HL-60/S4 (cell line): Measurements from ENCODE around the gene CGB1.
"Not testable (repeated sequence)": the region's sequence is repeated elsewhere in the genome, so short reads cannot be mapped to it uniquely, and the experiment has no call there.

Source experiments
- in situ Hi-C: fragments of 300-500 bp; cut with MboI; formaldehyde crosslinking; loops from 2 replicates; pipeline ENCODE4 v1.14.3; 2022; ENCODE audit warnings: low sequenced_read_pairs

The CGB1 gene

DNA sequence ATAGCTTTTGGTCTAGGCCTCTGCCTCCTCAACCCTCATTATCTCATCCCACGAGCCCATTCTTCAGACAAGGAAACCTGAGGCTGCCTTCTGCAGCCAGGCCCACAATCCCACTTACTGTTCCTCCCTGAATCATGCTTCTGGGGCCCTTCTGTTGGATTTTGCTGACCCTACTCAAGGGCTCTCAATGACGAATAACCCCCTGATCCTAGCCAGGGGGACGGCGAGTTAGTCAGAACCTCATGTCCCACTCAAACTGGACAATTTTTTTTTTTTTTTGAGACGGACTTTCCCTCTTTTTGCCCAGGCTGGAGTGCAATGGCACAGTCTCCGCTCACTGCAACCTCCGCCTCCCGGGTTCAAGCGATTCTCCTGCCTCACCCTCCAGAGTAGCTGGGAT, 14.6 kb downstream of the CGB1 start:
- in situ Hi-C loops = no loop called here

DNA sequence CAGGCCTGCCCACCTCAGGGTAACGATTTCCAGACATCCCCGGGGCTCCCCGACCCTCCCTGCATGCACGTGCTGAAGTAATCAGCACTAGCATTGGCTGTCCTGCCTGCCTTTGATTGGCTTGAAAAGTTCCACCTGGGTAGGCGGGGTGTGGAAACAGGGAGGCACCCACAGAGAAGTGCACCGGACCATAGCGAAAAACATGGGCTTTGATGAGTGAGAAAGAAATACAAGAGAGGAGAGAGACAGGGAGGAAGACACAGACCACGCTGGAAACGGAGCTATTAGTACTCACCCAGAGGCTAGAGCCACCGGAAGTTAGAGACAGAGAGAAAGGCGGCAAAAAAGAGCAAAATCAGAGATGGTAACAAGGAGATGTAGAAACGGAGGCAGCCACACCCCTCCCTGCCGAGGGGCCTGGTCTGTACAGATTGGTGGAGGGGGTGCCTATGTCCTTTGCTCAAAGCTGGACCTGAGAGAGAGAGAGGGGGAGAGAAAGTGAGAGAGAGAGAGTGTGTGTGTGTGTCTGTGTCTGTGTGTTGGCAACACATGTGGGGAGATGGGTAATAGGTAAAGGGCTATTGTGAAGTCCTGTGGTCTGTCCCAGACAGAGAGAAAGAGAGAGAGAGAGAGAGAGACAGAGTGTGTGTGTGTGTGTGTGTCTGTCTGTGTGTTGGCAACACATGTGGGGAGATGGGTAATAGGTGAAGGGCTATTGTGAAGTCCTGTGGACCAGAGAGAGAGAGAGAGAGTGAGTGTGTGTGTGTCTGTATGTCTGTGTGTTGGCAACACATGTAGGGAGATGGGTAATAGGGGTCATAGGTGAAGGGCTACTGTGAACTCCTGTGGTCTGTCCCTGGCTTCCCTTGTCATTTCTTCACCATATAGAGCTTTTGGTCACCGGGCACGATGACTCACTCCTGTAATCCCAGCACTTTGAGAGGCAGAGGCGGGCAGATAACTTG, 15.5 kb downstream of the CGB1 start:
- in situ Hi-C loops = no loop called here

DNA sequence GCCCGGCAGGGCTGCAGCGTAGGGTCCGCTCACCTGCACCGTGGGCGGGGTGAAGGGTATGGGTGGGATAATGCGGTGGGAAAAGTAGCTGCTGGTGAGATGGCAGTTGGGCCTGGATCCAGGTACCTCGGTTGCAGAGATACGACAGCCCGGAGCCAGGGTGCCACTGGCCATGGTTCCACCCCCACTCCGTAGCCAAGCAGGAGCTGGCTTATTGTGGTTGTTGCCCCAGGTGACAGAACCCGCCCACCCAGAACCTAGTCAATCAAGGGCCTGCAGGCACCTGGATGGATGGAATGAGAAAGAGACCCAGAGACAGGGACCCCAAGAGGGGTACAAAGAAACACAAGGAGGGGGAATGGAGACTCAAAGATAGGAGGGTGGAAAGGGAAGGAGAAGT, 16.4 kb downstream of the CGB1 start:
- in situ Hi-C loops = no loop called here

DNA sequence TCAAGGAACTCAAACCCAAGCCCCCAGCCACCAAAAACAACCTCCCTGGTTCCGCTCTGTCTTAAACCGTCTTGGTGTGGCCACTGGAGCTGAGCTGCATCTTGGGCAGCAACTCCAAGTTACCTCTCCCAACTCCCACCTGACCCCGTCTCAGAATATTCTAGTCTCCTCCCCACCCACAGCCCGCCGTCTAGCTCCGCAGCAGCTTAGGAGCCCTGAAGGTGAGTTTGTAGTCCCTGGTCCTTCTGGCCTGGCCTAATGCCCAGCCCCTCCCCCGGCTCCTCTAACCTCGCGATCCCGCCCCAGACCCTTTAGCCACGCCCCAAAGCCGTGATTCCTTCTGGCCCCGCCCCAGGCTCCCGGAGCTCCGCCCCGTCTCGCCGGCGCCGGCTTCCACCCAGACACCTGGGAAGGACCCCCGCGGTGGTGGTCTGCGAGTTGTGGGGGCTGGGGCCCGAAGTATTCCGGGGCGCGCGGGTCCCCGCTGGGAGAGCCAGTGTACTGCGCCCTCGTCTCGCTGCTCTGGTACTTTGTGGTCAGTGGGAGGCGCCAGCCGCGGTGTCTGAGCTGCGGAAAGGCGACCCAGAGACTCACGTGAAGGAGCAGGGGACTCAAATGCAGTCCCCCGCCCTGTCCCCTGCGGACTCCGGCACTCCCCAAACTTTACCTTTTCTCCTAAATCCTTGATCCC, 17.3 kb downstream of the CGB1 start:
- in situ Hi-C loops = no loop called here

DNA sequence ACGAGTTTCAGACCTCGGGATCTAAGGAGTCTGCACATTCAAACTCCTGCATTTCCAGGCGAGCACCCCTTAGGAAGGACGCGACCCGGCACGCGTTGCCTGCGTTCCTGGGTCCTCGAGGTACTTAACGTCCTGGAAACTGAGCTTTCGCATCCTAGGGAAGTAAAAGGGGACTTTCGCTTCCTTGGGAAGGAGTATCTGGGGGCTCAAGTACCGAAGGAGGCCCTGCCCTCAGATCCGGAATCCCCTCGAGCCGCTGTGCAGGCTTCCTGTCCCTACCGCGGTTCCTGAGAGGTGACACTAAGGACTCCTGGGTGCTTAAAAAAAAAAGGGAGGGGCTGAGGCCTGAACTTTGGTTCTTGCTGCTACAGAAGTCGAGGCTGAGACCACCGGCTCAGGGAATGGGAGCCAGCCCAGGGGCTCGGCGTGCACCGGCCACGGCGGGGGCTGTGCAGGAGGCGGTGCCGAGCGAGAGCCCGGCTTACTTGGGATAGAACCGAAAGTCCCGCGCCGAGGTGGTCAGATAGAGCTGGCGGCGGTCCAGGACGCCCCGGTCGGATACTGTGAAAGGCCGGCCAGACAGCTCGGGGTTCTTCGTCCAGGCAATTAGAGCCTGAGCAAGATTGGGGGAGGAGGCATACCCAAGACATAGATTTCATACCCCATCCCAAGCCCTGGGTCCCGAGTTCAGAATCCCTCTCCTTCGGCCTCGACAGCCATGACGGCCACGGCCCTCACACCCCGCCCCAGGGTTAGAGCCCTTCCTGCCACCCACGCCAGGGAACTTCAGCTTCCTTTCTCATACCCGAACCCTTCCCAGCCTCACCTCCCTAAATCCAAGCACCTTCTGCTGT, 18.1 kb downstream of the CGB1 start:
- in situ Hi-C loops = not testable (repeated sequence)

DNA sequence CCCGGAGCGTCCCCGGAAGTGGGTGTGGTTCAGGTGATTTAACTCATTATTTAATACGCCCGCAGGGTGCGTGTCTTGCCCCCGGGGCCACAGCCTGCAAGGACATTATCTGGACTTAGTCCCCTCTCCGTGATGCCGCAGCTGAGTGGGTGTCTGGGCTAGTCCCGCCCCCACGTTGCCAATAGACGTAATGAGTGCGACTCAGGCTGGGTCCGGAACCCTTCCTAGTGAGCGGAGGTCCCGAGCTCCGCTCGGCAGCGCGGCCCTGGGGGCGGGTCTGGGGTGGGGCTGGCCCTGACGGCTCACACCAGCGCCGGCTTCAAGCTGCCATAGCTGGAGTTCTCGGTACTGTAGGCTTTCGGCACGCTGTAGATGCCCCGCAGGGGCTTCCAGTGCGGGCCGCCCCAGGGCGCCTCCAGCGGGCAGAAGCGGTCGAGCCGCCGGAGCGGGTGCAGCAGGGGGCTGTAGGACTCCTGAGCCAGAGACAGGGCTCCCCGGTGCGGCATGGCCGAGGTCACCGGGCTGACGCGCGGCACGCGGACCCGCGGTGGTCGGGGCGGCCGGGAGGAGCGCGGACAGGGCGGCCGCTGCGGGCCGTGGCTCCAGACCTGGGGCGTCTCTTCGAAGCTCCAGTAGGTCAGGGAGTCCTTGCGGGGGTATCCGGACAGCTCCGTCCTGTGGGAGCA, 18.9 kb downstream of the CGB1 start:
- in situ Hi-C loops = no loop called here

DNA sequence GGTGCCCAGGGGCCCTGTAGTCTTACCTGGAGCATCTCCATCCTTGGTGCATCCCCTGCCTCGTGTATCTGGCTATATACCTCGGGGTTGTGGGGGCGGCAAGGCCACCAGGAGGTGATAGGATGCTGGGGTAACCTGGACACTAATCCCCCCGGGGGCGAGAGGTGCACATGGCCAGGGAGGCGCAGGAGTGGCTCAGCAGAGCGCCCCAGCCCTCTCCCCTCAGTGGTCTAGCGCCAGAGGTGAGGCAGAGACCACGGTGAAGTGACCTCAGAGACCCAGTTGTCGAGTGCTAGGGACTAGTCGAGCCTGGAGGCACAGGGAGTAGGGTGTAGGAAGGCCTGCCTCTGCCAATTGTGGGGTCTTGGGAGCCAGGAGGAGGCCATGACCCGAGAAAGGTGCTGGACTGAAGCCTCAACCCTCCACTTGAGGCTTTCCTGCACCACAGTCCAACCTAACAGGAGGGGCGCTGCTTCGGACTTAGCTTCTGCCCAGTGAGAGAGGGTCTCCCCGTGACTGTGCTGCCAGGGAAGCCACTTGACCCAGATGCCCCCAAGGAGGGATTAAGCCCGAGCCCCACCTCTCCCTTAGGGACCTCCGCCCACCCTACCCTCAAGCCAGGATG, 19.5 kb downstream of the CGB1 start, which contains the start of gene LHB:
TSS of gene LHB (minus strand) at position 51 of the 625 bp plus-strand sequence. CDS start at position 41, 10 bp downstream.
- in situ Hi-C loops = no loop called here

DNA sequence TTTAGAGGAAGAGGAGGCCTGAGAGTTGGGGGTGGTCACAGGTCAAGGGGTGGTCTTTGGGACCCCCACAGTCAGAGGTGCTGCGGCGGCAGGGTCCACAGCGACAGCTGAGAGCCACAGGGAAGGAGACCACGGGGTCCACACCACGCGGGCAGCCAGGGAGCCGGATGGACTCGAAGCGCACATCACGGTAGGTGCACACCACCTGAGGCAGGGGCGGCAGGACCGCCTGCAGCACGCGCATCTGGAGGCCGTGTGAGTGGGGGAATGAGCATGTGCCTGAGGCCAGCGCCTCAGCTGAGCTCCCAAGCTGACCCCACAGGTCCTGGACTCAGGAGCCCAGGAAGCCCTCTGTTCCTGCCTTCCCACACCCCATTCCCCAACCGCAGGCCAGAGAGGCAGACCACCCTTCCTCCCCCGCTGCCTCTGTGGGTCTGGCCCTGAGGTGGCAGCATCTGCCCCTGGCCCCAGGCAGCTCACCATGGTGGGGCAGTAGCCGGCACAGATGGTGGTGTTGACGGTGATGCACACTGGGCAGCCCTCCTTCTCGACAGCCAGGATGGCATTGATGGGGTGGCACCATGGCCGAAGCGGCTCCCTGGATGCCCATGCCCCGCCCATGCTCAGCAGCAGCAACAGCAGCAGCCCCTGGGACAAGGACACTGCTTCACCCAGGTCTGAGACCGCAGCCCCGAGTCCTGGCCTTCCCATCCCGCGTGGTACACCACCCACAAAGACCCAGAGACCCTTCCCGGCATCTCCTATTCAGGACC, 20.4 kb downstream of the CGB1 start:
- in situ Hi-C loops = no loop called here

DNA sequence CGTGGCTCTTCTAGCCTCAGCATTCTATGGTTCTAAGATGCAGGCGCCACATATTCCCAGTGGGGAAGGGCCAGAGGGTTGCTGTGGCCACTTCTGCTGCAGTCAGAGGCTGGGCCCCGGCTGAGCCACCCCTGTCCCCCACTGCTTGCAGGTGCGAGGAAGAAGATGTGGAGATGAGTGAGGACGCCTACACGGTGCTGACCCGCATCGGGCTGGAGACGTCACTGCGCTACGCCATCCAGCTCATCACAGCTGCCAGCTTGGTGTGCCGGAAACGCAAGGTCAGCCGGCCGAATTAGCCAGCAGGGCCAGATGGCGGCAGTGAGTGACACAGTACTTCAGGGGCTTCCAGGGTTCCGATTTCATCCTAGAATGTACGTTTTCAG, 21.8 kb downstream of the CGB1 start:
- in situ Hi-C loops = no loop called here

DNA sequence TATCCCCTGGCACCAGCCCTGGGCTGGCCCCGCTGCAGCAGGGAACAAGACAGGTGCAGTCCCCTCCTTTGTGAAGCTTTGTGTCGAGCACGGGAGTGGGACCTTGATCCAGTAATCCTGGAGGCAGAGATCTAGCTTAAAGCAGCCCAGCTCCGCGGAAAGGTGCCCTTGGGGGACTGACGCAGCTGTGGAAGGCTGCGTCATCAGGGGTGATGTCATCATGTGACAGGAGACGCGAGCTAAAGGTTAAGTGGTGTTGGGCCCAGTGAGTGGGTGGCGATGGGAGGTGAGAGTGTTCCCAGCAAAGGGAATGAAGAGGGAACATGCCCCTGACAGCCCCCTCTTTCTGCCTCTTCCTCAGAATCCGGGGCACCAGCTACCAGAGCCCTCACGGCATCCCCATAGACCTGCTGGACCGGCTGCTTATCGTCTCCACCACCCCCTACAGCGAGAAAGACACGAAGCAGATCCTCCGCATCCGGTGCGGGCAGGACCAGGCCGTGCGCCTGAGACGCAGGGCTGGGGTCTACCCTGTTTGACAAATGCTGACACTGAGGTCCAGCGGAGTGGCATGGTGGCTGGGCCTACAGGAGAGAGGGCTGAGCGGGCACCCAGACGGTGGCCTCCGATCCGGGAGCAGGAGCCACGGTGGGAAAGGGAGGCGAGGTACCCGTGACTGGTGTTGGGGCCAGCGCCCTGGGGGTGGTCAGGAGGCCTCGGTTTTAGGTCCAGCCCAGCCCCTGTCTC, 22.4 kb downstream of the CGB1 start:
- in situ Hi-C loops = no loop called here

DNA sequence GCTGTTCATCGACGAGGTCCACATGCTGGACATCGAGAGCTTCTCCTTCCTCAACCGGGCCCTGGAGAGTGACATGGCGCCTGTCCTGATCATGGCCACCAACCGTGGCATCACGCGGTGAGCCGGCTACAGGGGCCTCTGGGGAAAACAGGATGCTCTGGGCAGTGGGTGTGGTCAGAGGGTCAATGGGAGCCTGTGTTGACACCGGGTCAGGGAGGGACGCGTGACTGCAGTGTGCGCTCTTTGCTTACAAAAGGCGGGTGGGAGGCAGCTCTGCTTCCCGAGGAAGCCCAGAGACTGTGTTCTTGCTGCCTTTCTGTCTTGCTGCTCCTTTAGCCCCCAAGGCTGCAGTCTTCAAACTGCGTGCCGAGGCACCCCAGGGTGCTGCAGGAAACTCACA, 25.5 kb downstream of the CGB1 start:
- in situ Hi-C loops = no loop called here

DNA sequence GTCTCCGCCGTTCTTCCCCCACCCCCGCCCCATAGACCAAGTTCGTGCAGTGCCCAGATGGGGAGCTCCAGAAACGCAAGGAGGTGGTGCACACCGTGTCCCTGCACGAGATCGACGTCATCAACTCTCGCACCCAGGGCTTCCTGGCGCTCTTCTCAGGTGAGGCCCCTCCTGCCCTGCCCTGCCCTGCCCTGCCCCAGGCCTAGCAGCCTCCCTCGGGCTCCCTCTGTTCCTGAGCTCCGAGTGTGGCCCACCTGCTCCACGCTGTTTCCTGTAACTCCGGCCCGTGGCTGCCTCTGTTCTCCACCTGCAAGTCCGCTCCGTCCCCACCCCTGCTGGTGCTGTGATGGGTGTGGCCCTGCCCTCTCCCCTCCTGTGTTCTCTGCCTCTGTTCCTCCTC, 26.2 kb downstream of the CGB1 start:
- in situ Hi-C loops = no loop called here

DNA sequence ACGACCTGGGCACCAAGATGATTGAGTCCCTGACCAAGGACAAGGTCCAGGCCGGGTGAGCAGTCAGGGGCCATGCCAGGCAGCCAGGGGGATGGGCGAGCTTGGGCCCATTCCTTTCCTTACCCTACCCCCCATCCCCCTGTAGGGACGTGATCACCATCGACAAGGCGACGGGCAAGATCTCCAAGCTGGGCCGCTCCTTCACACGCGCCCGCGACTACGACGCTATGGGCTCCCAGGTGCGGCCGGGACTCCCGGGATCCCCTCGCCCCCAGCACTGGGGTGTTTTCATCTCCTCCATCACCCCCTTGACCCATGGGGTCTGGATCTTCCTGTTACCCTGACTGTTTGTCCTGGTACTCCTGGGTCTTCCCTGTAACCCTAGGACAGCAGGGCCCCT, 26.9 kb downstream of the CGB1 start:
- in situ Hi-C loops = no loop called here

DNA sequence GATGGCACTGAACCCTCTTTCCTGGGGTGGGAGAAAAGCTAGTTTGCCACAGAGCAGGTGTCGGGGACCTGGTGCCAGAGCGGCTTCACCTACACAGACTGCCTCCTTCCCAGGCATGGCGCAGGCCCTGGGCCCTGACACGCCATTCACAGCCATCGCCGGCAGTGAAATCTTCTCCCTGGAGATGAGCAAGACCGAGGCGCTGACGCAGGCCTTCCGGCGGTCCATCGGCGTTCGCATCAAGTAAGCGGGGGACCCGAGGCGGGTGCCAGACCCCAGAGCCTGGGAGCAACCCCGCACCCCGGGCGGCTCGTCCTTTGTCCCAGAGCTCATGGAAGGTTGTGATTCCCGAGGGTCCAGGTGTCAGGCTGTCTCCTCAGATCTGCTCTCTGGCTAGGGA, 29.8 kb downstream of the CGB1 start:
- in situ Hi-C loops = no loop called here

DNA sequence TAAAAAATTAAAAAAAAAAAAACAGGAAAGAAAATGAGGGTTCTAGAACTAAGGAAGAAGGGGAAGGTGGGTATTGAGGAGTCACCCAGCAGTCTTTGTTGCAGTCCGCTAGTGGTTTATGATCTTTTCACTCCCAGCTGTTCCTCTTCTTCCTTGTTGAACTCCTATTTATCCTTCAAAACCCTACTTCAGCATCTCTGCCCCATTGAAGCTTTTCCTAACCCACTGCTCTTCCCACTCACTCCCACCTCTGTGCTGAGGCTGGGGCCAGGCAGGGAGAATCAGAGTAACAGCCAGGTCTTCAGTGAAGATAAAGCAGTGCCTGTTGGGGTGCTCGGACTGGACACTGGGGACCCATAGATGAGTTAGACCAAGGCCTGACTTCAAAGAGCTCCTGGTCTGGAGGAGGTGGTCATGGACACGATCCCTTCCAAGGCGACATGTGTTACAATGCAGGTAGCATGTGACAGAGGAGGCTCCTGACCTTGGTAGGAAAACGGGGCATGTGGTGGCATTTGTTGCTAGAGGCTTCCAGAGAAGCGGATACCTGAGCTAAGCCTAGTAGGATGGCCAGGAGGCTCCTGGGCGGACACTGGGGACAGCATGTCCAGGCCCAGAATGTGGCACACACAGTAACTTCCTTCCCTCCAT, 31.6 kb downstream of the CGB1 start:
- in situ Hi-C loops = no loop called here

DNA sequence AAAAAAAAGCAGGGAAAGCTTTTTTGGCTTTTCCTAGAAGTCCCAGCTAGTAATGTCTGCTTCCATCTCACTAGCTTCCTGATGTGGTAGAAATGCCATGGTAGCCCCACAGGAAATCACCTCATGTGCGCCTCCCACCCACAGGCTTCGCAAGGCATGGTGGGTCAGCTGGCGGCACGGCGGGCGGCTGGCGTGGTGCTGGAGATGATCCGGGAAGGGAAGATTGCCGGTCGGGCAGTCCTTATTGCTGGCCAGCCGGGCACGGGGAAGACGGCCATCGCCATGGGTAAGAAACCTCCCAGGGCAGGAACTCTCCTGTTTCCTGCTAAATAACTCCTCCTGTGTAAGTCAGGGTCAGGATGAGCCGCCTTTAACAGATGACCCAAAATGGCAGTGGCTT, 32.6 kb downstream of the CGB1 start:
- in situ Hi-C loops = no loop called here

DNA sequence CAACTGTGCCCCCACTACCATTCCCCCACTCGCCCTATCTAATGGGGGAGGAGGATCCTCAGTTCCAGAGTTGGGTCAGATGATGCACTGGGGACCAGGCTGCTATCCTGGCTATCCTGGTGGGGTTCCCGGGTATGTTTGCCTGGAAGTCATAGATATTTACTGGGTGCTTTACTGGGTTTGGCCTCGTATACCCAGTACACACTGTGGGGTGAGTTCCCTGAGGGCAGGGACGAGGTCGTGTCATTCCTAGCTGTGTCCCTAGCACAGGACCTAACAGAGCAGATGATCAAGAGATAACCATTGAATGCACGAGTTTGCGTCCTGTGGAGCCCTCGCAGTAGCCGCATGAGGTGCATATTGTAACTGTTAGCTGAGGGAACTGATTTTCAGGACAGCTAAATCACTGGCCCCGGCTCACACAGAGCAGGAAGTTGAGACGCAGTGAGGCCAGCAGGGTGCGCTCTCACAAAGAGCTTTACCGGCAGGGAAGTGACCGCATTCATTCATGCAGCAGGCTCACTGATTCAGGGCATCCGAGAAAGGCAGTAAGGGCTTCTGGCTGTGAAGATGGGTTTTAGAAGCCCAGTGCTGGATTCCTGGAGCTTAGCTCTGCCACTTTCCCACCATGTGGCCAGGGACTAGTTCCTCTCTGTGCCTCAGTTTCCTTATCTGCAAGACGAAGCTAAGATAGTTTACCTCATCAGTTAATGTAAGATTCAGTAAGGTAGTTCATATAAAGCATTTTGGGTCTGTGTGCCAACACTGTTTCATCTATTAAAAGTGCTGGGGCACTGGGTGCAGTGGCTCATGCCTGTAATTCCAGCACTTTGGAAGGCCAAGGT, 37.0 kb downstream of the CGB1 start:
- in situ Hi-C loops = no loop called here
